Prostate gland (tissue), 2 donors: ENCODE measurements around the gene GRID1. TPM values are rescaled to one million over a fixed set of nuclear protein-coding genes. Genes with fewer than 3 reads are reported as not detected.

ENCODE experiments used
- DNase-seq: peaks from one replicate; pipeline ENCODE4 v3.0.0-alpha.2; 2019; ENCODE audit warnings: low spot score
- H3K27ac ChIP-seq, 2 donors: fragments of 200-600 bp; sonication (generic); 2 replicates each; pipeline ENCODE4 v1.5.1; 2017 to 2019
- H3K27me3 ChIP-seq: fragments of 200-600 bp; sonication (generic); replicated peaks from 2 replicates; pipeline ENCODE4 v1.5.1; 2019; ENCODE audit not compliant: insufficient read depth
- H3K36me3 ChIP-seq, 2 donors: fragments of 200-600 bp; sonication (generic); 1 replicate in 1 of 2; 2 replicates in 1 of 2; pipeline versions ENCODE4 v1.5.1 to v1.8.1; 2017 to 2019
- H3K4me1 ChIP-seq: fragments of 200-600 bp; sonication (generic); replicated peaks from 2 replicates; pipeline ENCODE4 v1.5.1; 2019
- H3K4me3 ChIP-seq, 2 donors: fragments of 200-600 bp; sonication (generic); 2 replicates each; pipeline ENCODE4 v1.5.1; 2017 to 2019
- H3K9me3 ChIP-seq: fragments of 200-600 bp; sonication (generic); 2 replicates; pipeline ENCODE4 v1.5.1; 2017
- POLR2A ChIP-seq: fragments of 450-650 bp; IDR thresholded peaks from one replicate; pipeline ENCODE4 v1.6.1; 2016; ENCODE audit warnings: antibody characterized with exemption, mild to moderate bottlenecking
- POLR2AphosphoS5 ChIP-seq: sonication (generic); formaldehyde crosslinking; IDR thresholded peaks from one replicate; pipeline ENCODE4 v1.6.1; 2017; ENCODE audit warnings: antibody characterized with exemption
- WGBS: methylation state at CpG from one replicate; pipeline ENCODE4 v1.1.5; 2018; 5-methylcytosine and 5-hydroxymethylcytosine counted together
- intact Hi-C: fragments of 100-400 bp; cut with DNase I; formaldehyde crosslinking; loops from one replicate; pipeline ENCODE4 v1.14.2; 2022
- total RNA-seq, 2 donors: library from RNA; depleted of rRNA; stranded (reverse); fragments of >200 nt; gene quantifications; one replicate each; pipeline ENCODE4 v1.1.0, GENCODE V29; 2016
- TF ChIP-seq, protein P1 (sequence below), 4 experiments: fragments of 200-600 bp in 2 of 4; fragments of 450-650 bp in 2 of 4; sonication (generic) in 2 of 4; IDR thresholded peaks; 1 replicate in 3 of 4; 2 replicates in 1 of 4; pipeline ENCODE4 v1.5.1; 2016 to 2019; ENCODE audit warnings: antibody characterized with exemption in 4 of 4, mild to moderate bottlenecking in 2 of 4, moderate library complexity in 2 of 4

GRID1 gene
- total RNA-seq, 2 donors from 2014 or later, result 1.0 to 10.0 TPM

- Histone ChIP-seq H3K27me3 (no peaks in the 10 kb centered on the region), H3K4me3 (no peak overlapping the region), H3K9me3 (no peaks in the 10 kb centered on the region), H3K4me1 (no peaks in the 10 kb centered on the region), H3K27ac (no peak overlapping the region), H3K36me3 (no peaks in the 10 kb centered on the region)
- TF ChIP-seq, protein P1, sequence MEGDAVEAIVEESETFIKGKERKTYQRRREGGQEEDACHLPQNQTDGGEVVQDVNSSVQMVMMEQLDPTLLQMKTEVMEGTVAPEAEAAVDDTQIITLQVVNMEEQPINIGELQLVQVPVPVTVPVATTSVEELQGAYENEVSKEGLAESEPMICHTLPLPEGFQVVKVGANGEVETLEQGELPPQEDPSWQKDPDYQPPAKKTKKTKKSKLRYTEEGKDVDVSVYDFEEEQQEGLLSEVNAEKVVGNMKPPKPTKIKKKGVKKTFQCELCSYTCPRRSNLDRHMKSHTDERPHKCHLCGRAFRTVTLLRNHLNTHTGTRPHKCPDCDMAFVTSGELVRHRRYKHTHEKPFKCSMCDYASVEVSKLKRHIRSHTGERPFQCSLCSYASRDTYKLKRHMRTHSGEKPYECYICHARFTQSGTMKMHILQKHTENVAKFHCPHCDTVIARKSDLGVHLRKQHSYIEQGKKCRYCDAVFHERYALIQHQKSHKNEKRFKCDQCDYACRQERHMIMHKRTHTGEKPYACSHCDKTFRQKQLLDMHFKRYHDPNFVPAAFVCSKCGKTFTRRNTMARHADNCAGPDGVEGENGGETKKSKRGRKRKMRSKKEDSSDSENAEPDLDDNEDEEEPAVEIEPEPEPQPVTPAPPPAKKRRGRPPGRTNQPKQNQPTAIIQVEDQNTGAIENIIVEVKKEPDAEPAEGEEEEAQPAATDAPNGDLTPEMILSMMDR (IDR thresholded peaks at IDR 0.05), result no peak
- TF ChIP-seq POLR2AphosphoS5, result no peak
- TF ChIP-seq POLR2A, result no peak
- no peak for DNase-seq
- WGBS, result 91% methylated on average over 5 of the region's 5 CpGs
- intact Hi-C loops, result no loop called here
Measured at GRCh38 chr10:86202226-86202735, 164.3 kb downstream of the GRID1 start.

DNA sequence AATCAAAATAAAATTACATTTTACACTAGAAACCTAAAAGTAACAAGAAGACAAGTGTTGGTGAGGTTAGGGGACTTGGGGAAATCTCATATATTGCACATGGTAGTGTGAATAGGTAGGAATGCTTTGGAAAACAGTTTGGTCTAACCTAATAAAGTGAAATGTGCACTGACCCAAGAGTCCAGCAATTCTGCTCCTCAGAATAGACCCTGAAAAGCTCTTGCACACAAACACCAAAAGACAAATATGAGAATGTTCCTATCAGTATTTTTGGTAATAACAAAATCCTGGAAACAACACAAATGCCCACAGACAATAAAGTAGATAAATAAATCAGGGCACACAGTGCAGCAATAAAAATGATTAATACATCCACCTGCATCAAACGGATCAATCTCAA, 165.7 kb downstream of the GRID1 start:
- Histone ChIP-seq H3K4me3 (no peak overlapping the region), H3K4me1 (no peaks in the 10 kb centered on the region), H3K27me3 (no peaks in the 10 kb centered on the region), H3K36me3 (no peaks in the 10 kb centered on the region), H3K27ac (no peak overlapping the region), H3K9me3 (no peaks in the 10 kb centered on the region)
- no peak for TF ChIP-seq POLR2A
- TF ChIP-seq, protein P1 (IDR thresholded peaks at IDR 0.05), result no peak
- DNase-seq, result no peak
- 84% methylated on average over 1 of the region's 1 CpG for WGBS
- intact Hi-C loops, result no loop called here

DNA sequence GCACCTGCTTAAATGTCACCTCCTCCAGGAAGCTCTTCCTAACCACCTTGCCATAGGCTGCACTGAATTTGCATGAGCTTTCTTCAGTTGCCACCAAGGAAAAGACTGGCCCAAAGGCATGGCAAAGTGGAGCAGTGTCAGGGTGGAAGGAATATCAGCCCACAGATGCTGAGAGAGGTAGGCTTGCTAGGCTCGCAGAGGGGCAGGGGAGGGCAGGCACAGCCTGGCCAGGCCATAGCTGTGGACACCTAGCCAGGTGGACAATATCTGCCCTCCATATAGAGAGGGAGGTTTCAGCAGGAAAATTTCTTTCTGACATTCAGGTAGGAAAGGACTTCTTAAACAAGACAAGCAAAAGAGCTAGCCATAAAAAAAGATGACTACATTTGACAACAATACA, 166.3 kb downstream of the GRID1 start:
- H3K4me3 ChIP-seq, result no peak overlapping the region
- H3K4me1 ChIP-seq, result no peaks in the 10 kb centered on the region
- H3K27ac ChIP-seq, result no peak overlapping the region
- H3K9me3 ChIP-seq, result no peaks in the 10 kb centered on the region
- intact Hi-C loops, result no loop called here
- no peak for TF ChIP-seq POLR2AphosphoS5
- DNase-seq, result no peak
- H3K36me3 ChIP-seq, result no peaks in the 10 kb centered on the region
- 100% methylated on average over 1 of the region's 1 CpG for WGBS
- no peaks in the 10 kb centered on the region for H3K27me3 ChIP-seq

GRCh38 chr10:86199041-86199440, 167.6 kb downstream of the GRID1 start:
- no peak overlapping the region for H3K4me3 ChIP-seq
- H3K27me3 ChIP-seq, result no peaks in the 10 kb centered on the region
- no peak overlapping the region for H3K27ac ChIP-seq
- H3K36me3 ChIP-seq, result no peaks in the 10 kb centered on the region
- no peak for DNase-seq
- intact Hi-C loops, result no loop called here
- H3K9me3 ChIP-seq, result no peaks in the 10 kb centered on the region
- WGBS, result 65% methylated on average over 1 of the region's 1 CpG
- no peaks in the 10 kb centered on the region for H3K4me1 ChIP-seq
- TF ChIP-seq, protein P1 (IDR thresholded peaks at IDR 0.05), result no peak
- no peak for TF ChIP-seq POLR2A
- TF ChIP-seq POLR2AphosphoS5, result no peak

DNA sequence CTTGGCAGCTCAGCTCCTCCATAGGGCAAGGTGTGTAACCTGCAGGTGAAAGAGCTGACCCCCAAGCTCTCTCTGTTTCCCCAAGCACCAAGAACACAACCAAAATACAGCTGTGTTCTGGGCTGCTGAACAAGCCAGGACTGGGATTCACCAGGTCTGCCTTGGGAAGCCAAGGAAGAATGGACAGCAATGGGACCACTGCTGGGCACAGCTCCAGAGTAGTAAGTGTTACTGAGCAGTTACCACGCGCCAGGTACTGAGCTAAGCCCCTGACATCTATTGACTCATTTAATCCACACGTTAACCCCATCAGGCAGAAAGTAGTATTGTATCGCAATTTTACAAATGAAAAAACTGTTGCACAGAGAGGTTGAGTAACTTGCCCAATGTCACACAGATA, 168.3 kb downstream of the GRID1 start:
- WGBS, result 88% methylated on average over 4 of the region's 4 CpGs
- no peaks in the 10 kb centered on the region for H3K9me3 ChIP-seq
- no peak for DNase-seq

More for the DNA sequence above, 168.3 kb downstream of the GRID1 start:
- Histone ChIP-seq H3K4me1 (no peaks in the 10 kb centered on the region), H3K36me3 (no peaks in the 10 kb centered on the region), H3K27me3 (no peaks in the 10 kb centered on the region), H3K4me3 (no peak overlapping the region), H3K27ac (no peak overlapping the region)
- intact Hi-C loops, result no loop called here
- no peak for TF ChIP-seq POLR2A
- TF ChIP-seq, protein P1 (IDR thresholded peaks at IDR 0.05), result no peak
- no peak for TF ChIP-seq POLR2AphosphoS5
